ENCODE results near the gene RPP25. TPM values are rescaled to one million over a fixed set of nuclear protein-coding genes. Genes with fewer than 3 reads are reported as not detected.

Gene RPP25
- polyA plus RNA-seq, 3 donors: 1.7 to 6.7 (median 6.5) TPM

- Histone ChIP-seq H3K4me3 (replicated peaks in 1 of 3; ENCODE audit: low read depth in 2 of 3, low read length in 3 of 3) (no peak overlapping the region), H3K4me1 (ENCODE audit: control insufficient read depth in 1 of 2, insufficient read depth in 2 of 2, low read length in 2 of 2) (peaks cover 34 to 41% of the 10 kb centered on the region in 2 donors), H3K79me2 (ENCODE audit: insufficient read depth, low read length) (no peaks in the 10 kb centered on the region), H3K4me2 (replicated peaks; ENCODE audit: extremely low read depth, low read length, poor library complexity, severe bottlenecking) (no peak overlapping the region), H4K20me1 (ENCODE audit: insufficient read depth, low read length) (peaks cover 7% of the 10 kb centered on the region), H3K36me3 (replicated peaks in 1 of 2; ENCODE audit: control insufficient read depth in 1 of 2, insufficient read depth in 2 of 2, low read length in 2 of 2) (no peaks in the 10 kb centered on the region), H3K27me3 (ENCODE audit: control insufficient read depth in 2 of 2, insufficient read depth in 2 of 2, low read length in 2 of 2) (peaks cover 41 to 68% of the 10 kb centered on the region in 2 donors), H3K9ac (ENCODE audit: insufficient read depth, low read length, poor library complexity, severe bottlenecking) (no peak overlapping the region), H3K27ac (ENCODE audit: low read depth in 1 of 2, low read length in 2 of 2) (no peak overlapping the region), H3K9me3 (replicated peaks in 1 of 2; ENCODE audit: control insufficient read depth in 1 of 2, insufficient read depth in 1 of 2, low read length in 2 of 2) (peaks cover 0 to 11% of the 10 kb centered on the region in 2 donors), H2AFZ (ENCODE audit: insufficient read depth, low read depth, low read length, poor library complexity, severe bottlenecking) (no peak overlapping the region)
- intact Hi-C loops (cut with micrococcal nuclease): no loop called here
- Mint-ChIP-seq H3K4me3 (peak overlapping the region in 1 of 2 donors; percentile 71), H3K4me1 (peaks cover 33% of the 10 kb centered on the region), H3K36me3 (peaks cover 6 to 8% of the 10 kb centered on the region in 2 donors), H3K27me3 (ENCODE audit: low read depth in 3 of 3) (peaks cover 61 to 78% (median 66%) of the 10 kb centered on the region in 3 donors), H3K9me3 (peaks cover 0 to 17% (median 8%) of the 10 kb centered on the region in 7 donors), H3K27ac (peak overlapping the region in 1 of 7 donors; percentile 40)
- no peak for TF ChIP-seq CTCF (IDR thresholded peaks at IDR 0.05)
- DNase-seq: no peak
- WGBS (ENCODE audit: insufficient coverage): no CpG with 5 or more reads among the region's 1 CpG
Observed at GRCh38 chr15:74960286-74960685, 3.7 kb upstream of the RPP25 start.

- H2AFZ ChIP-seq (ENCODE audit: insufficient read depth, low read depth, low read length, poor library complexity, severe bottlenecking): peak overlapping the region; percentile 11
- Mint-ChIP-seq H3K27me3 (ENCODE audit: low read depth in 3 of 3) (peaks cover 65 to 77% (median 69%) of the 10 kb centered on the region in 3 donors), H3K27ac (no peak overlapping the region)
Observed at GRCh38 chr15:74959586-74959939, 3.0 kb upstream of the RPP25 start.

More at GRCh38 chr15:74959586-74959939, 3.0 kb upstream of the RPP25 start:
- Histone ChIP-seq H3K9ac (ENCODE audit: insufficient read depth, low read length, poor library complexity, severe bottlenecking) (no peak overlapping the region), H3K27ac (ENCODE audit: low read depth in 1 of 2, low read length in 2 of 2) (no peak overlapping the region), H3K4me3 (replicated peaks in 1 of 3; ENCODE audit: low read depth in 2 of 3, low read length in 3 of 3) (no peak overlapping the region), H3K4me2 (replicated peaks; ENCODE audit: extremely low read depth, low read length, poor library complexity, severe bottlenecking) (no peak overlapping the region), H3K4me1 (ENCODE audit: control insufficient read depth in 1 of 2, insufficient read depth in 2 of 2, low read length in 2 of 2) (peaks cover 40 to 48% of the 10 kb centered on the region in 2 donors), H3K9me3 (replicated peaks in 1 of 2; ENCODE audit: control insufficient read depth in 1 of 2, insufficient read depth in 1 of 2, low read length in 2 of 2) (peaks cover 0 to 11% of the 10 kb centered on the region in 2 donors), H4K20me1 (ENCODE audit: insufficient read depth, low read length) (peaks cover 14% of the 10 kb centered on the region), H3K36me3 (replicated peaks in 1 of 2; ENCODE audit: control insufficient read depth in 1 of 2, insufficient read depth in 2 of 2, low read length in 2 of 2) (no peaks in the 10 kb centered on the region), H3K27me3 (ENCODE audit: control insufficient read depth in 2 of 2, insufficient read depth in 2 of 2, low read length in 2 of 2) (peaks cover 41 to 68% of the 10 kb centered on the region in 2 donors), H3K79me2 (ENCODE audit: insufficient read depth, low read length) (peaks cover 4% of the 10 kb centered on the region)
- 4% methylated on average over 6 of the region's 8 CpGs for WGBS (ENCODE audit: insufficient coverage)
- H3K4me1 Mint-ChIP-seq: peaks cover 41% of the 10 kb centered on the region
- DNase-seq: no peak
- no peak for TF ChIP-seq CTCF (IDR thresholded peaks at IDR 0.05)
- intact Hi-C loops (cut with micrococcal nuclease): loop anchor here in 1 of 2 donors (5.0 kb wide), 1 partner anchor 63 kb away; the partner anchor contains the start of gene PPCDC
- H3K9me3 Mint-ChIP-seq: peaks cover 0 to 19% (median 8%) of the 10 kb centered on the region in 7 donors
- H3K36me3 Mint-ChIP-seq: peaks cover 6 to 8% of the 10 kb centered on the region in 2 donors
- peak overlapping the region in 1 of 2 donors; percentile 89 for H3K4me3 Mint-ChIP-seq

All from CD14-positive monocyte (primary cell).